ENCODE measurements around the gene TOLLIP. TPM values are rescaled to one million over a fixed set of nuclear protein-coding genes. Genes with fewer than 3 reads are reported as not detected.

TOLLIP gene
- total and polyA plus RNA-seq, 9 of the 15 experiments (the other 6 are each of a cell fraction or from before 2014, with no cell fraction given): 0.23 to 22.8 (median 7.1) TPM

GRCh38 chr11:1309498-1310317 is at the start of gene TOLLIP (continued):
- TF ChIP-seq FOXO4 (CRISPR knock-in tag; IDR thresholded peaks at IDR 0.05): 0 out of 2 replicates have a peak, but pooled peaks have one; percentile 44
- no peak for TF ChIP-seq OTX1 (CRISPR knock-in tag; IDR thresholded peaks at IDR 0.05)
- TF ChIP-seq BDP1 (IDR thresholded peaks at IDR 0.05; ENCODE audit: insufficient read depth, insufficient read length): no peak
- no peak for TF ChIP-seq NBN (IDR thresholded peaks at IDR 0.05; ENCODE audit: low read depth)
- TF ChIP-seq MAFK (IDR thresholded peaks at IDR 0.05; ENCODE audit: low read length): no peak
- no peak for TF ChIP-seq ZNF764 (CRISPR knock-in tag; IDR thresholded peaks at IDR 0.05; ENCODE audit: low read depth)
- TF ChIP-seq KLF16 (IDR thresholded peaks at IDR 0.05): no peak
- TF ChIP-seq ADNP (tag; IDR thresholded peaks at IDR 0.05): no peak
- TF ChIP-seq ZBTB1 (CRISPR knock-in tag; IDR thresholded peaks at IDR 0.05; ENCODE audit: borderline replicate concordance, low read depth): no peak
- TF ChIP-seq ZNF449 (CRISPR knock-in tag; IDR thresholded peaks at IDR 0.05): no peak
- TF ChIP-seq ZEB2 (IDR thresholded peaks at IDR 0.05): no peak
- TF ChIP-seq IRF1 (CRISPR knock-in tag; IDR thresholded peaks at IDR 0.05; ENCODE audit: borderline replicate concordance): no peak
- TF ChIP-seq BCL6 (CRISPR knock-in tag; IDR thresholded peaks at IDR 0.05): no peak
- TF ChIP-seq THAP7 (CRISPR knock-in tag; IDR thresholded peaks at IDR 0.05): no peak; the same call in 1 of the 2 replicates
- no peak for TF ChIP-seq KAT7 (CRISPR knock-in tag; IDR thresholded peaks at IDR 0.05; ENCODE audit: borderline replicate concordance)
- no peak for TF ChIP-seq KAT2B (IDR thresholded peaks at IDR 0.05; ENCODE audit: low read depth, low read length)
- TF ChIP-seq GABPA (tag; conservative IDR thresholded peaks at IDR 0.05; ENCODE audit: low read depth): peak; percentile 75
- no peak for TF ChIP-seq RBM17 (IDR thresholded peaks at IDR 0.05; ENCODE audit: borderline replicate concordance, low read depth, low read length)
- TF ChIP-seq ZNF232 (CRISPR knock-in tag; IDR thresholded peaks at IDR 0.05): no peak
- no peak for TF ChIP-seq ARNT (IDR thresholded peaks at IDR 0.05)
- 0 out of 2 replicates have a peak, but pooled peaks have one; percentile 7 for TF ChIP-seq NR1H2 (CRISPR knock-in tag; IDR thresholded peaks at IDR 0.05)
- no peak for TF ChIP-seq ZC3H8 (IDR thresholded peaks at IDR 0.05)
- no peak for TF ChIP-seq SMARCC2 (IDR thresholded peaks at IDR 0.05; ENCODE audit: low read depth)

All from K562 (cell line).